OCI-LY1 (cell line): ENCODE measurements around the gene DYNC2H1.

Experiments
- H2AFZ ChIP-seq: fragments of 200-600 bp; sonication (generic), shearing (Covaris generic); 2 replicates; pipeline ENCODE4 v1.6.0; 2014; ENCODE audit warnings: antibody characterized with exemption, mild to moderate bottlenecking, low read length
- H3F3A ChIP-seq: fragments of 200-600 bp; sonication (generic), shearing (Covaris generic); 2 replicates; pipeline ENCODE4 v1.6.0; 2014; ENCODE audit warnings: mild to moderate bottlenecking, antibody characterized with exemption, low read length, moderate library complexity; ENCODE audit not compliant: insufficient read depth
- H3K27ac ChIP-seq: fragments of 200-600 bp; sonication (generic); 2 replicates; pipeline ENCODE4 v1.5.1; 2014; ENCODE audit warnings: low read length, mixed run types, mild to moderate bottlenecking, low read depth; ENCODE audit not compliant: poor library complexity, severe bottlenecking
- H3K27me3 ChIP-seq: fragments of 200-600 bp; sonication (generic); 2 replicates; pipeline ENCODE4 v1.6.0; 2014; ENCODE audit warnings: antibody characterized with exemption, mild to moderate bottlenecking, low read length, moderate library complexity; ENCODE audit not compliant: insufficient read depth
- H3K36me3 ChIP-seq: fragments of 200-600 bp; sonication (generic); 2 replicates; pipeline ENCODE4 v1.6.1; 2014; ENCODE audit warnings: mild to moderate bottlenecking, antibody characterized with exemption, low read length, moderate library complexity, mixed read lengths; ENCODE audit not compliant: insufficient read depth
- H3K4me1 ChIP-seq: fragments of 200-600 bp; sonication (generic); 2 replicates; pipeline ENCODE4 v1.5.1; 2014; ENCODE audit warnings: mild to moderate bottlenecking, low read length, moderate library complexity; ENCODE audit not compliant: insufficient read depth, severe bottlenecking
- H3K4me2 ChIP-seq: fragments of 200-600 bp; sonication (generic), shearing (Covaris generic); 2 replicates; pipeline ENCODE4 v1.6.1; 2014; ENCODE audit warnings: low read length
- H3K4me3 ChIP-seq: fragments of 200-600 bp; sonication (generic); 2 replicates; pipeline ENCODE4 v1.5.1; 2014; ENCODE audit warnings: low read length, low read depth, mild to moderate bottlenecking, mixed read lengths; ENCODE audit not compliant: poor library complexity, severe bottlenecking
- H3K79me2 ChIP-seq: fragments of 200-600 bp; shearing (Covaris generic); 2 replicates; pipeline ENCODE4 v1.6.1; 2016; ENCODE audit warnings: mixed run types, low read length, mixed read lengths; ENCODE audit not compliant: insufficient read depth
- H3K9ac ChIP-seq: fragments of 200-600 bp; sonication (generic), shearing (Covaris generic); 2 replicates; pipeline ENCODE4 v1.6.1; 2014; ENCODE audit warnings: mild to moderate bottlenecking, low read length, mixed read lengths
- H3K9me2 ChIP-seq: fragments of 200-600 bp; sonication (generic), shearing (Covaris generic); 2 replicates; pipeline ENCODE4 v1.6.1; 2014; ENCODE audit warnings: low read depth, mild to moderate bottlenecking, low read length, mixed read lengths
- H3K9me3 ChIP-seq: fragments of 200-600 bp; shearing (Covaris generic); 2 replicates; pipeline ENCODE4 v1.6.1; 2014; ENCODE audit warnings: low read length, mixed read lengths
- H4K20me1 ChIP-seq: fragments of 200-600 bp; sonication (generic), shearing (Covaris generic); 2 replicates; pipeline ENCODE4 v1.6.0; 2016; ENCODE audit warnings: mild to moderate bottlenecking, low read length; ENCODE audit not compliant: insufficient read depth
- EZH2 ChIP-seq: fragments of 200-600 bp; sonication (generic), shearing (Covaris generic); IDR thresholded peaks from 2 replicates; pipeline ENCODE4 v1.8.0; 2017; ENCODE audit warnings: borderline replicate concordance, mixed run types, mild to moderate bottlenecking, antibody characterized with exemption, low read length, moderate library complexity, mixed read lengths
- TF ChIP-seq, protein P1 (sequence below): fragments of 200-600 bp; sonication (generic), shearing (Covaris generic); IDR thresholded peaks from 2 replicates; pipeline ENCODE4 v1.5.1; 2017; ENCODE audit warnings: mild to moderate bottlenecking, antibody characterized with exemption, low read length, moderate library complexity, mixed read lengths

DYNC2H1 gene

DNA sequence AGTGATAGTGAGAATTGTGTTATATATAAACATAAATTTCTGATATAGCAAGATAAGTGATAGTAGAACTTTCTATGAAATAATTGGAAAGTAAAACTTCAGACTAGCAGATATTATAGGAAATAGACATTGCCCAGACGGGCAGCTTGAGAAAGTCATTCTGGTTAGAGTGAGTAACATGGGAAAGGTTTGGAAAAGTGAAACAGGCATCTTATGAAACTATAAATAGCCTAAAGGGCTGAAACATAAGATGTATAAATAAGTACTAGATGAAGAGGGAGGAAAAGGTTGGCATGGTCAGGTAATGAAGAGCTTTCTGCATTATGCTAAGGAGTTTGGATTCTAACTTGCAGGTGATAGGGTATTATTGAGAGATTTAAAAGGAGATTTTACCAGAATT is 101.3 kb downstream of the DYNC2H1 start:
- Histone ChIP-seq H3K9me2 (no peaks in the 10 kb centered on the region), H3K27me3 (no peaks in the 10 kb centered on the region), H3F3A (no peaks in the 10 kb centered on the region), H4K20me1 (no peaks in the 10 kb centered on the region), H3K4me1 (no peaks in the 10 kb centered on the region), H3K79me2 (no peaks in the 10 kb centered on the region), H3K9me3 (no peaks in the 10 kb centered on the region), H3K4me3 (no peak overlapping the region), H3K36me3 (no peaks in the 10 kb centered on the region), H3K4me2 (no peak overlapping the region), H3K27ac (no peak overlapping the region), H2AFZ (no peak overlapping the region), H3K9ac (no peak overlapping the region)
- no peak for TF ChIP-seq EZH2
- TF ChIP-seq, protein P1, sequence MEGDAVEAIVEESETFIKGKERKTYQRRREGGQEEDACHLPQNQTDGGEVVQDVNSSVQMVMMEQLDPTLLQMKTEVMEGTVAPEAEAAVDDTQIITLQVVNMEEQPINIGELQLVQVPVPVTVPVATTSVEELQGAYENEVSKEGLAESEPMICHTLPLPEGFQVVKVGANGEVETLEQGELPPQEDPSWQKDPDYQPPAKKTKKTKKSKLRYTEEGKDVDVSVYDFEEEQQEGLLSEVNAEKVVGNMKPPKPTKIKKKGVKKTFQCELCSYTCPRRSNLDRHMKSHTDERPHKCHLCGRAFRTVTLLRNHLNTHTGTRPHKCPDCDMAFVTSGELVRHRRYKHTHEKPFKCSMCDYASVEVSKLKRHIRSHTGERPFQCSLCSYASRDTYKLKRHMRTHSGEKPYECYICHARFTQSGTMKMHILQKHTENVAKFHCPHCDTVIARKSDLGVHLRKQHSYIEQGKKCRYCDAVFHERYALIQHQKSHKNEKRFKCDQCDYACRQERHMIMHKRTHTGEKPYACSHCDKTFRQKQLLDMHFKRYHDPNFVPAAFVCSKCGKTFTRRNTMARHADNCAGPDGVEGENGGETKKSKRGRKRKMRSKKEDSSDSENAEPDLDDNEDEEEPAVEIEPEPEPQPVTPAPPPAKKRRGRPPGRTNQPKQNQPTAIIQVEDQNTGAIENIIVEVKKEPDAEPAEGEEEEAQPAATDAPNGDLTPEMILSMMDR: no peak

GRCh38 chr11:103215812-103216211 is 106.6 kb downstream of the DYNC2H1 start:
- H3K4me2 ChIP-seq: no peak overlapping the region
- H3K4me3 ChIP-seq: no peak overlapping the region
- H3K27ac ChIP-seq: no peak overlapping the region
- H3K4me1 ChIP-seq: no peaks in the 10 kb centered on the region
- no peaks in the 10 kb centered on the region for H3K79me2 ChIP-seq
- no peaks in the 10 kb centered on the region for H3F3A ChIP-seq
- no peaks in the 10 kb centered on the region for H4K20me1 ChIP-seq
- H3K36me3 ChIP-seq: no peaks in the 10 kb centered on the region
- TF ChIP-seq EZH2: no peak
- TF ChIP-seq, protein P1: no peak
- no peaks in the 10 kb centered on the region for H3K9me2 ChIP-seq
- no peaks in the 10 kb centered on the region for H3K27me3 ChIP-seq
- no peak overlapping the region for H3K9ac ChIP-seq
- H3K9me3 ChIP-seq: no peaks in the 10 kb centered on the region
- no peak overlapping the region for H2AFZ ChIP-seq

DNA sequence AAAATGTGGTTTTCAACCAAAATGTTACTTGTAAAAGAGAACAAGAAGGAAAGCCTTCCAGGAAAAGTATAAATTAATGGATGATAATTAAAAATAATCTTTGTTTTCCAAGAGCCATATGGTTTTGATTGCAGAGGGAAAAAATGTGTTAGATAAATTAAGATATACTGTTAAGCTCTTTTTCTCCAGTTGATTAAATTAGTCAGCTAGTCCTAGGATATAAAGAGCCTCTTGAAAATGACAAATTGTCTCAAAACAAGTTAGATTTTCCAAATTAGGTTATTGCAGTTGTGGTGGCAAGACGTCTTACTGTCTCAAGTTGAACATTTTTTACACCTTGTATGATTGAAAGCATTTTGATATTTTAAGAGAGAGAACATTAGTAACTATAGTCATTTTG is 110.9 kb downstream of the DYNC2H1 start:
- TF ChIP-seq, protein P1: no peak
- no peak for TF ChIP-seq EZH2
- H3F3A ChIP-seq: no peaks in the 10 kb centered on the region
- no peak overlapping the region for H2AFZ ChIP-seq
- H4K20me1 ChIP-seq: no peaks in the 10 kb centered on the region
- no peaks in the 10 kb centered on the region for H3K27me3 ChIP-seq
- H3K79me2 ChIP-seq: no peaks in the 10 kb centered on the region
- no peaks in the 10 kb centered on the region for H3K9me2 ChIP-seq
- H3K9ac ChIP-seq: no peak overlapping the region
- no peaks in the 10 kb centered on the region for H3K9me3 ChIP-seq
- H3K4me1 ChIP-seq: no peaks in the 10 kb centered on the region
- no peak overlapping the region for H3K27ac ChIP-seq
- no peak overlapping the region for H3K4me3 ChIP-seq
- H3K4me2 ChIP-seq: no peak overlapping the region
- H3K36me3 ChIP-seq: no peaks in the 10 kb centered on the region
